Chondrocyte (in vitro differentiated cells): Measurements from ENCODE around the gene ADSS1. TPM values are rescaled to one million over a fixed set of nuclear protein-coding genes. Genes with fewer than 3 reads are reported as not detected.

ENCODE experiments used
- DNase-seq: peaks from one replicate; pipeline ENCODE4 v3.0.0; 2021; ENCODE audit warnings: mixed read lengths, low spot score
- H3K27ac Mint-ChIP-seq: one replicate; pipeline ENCODE4 v1.8.0; 2021; ENCODE audit warnings: mild to moderate bottlenecking, moderate library complexity, mixed read lengths; ENCODE audit not compliant: unreplicated experiment
- H3K27me3 Mint-ChIP-seq: 2 replicates; pipeline ENCODE4 v1.8.0; 2021; ENCODE audit warnings: low read depth, mixed read lengths
- H3K36me3 Mint-ChIP-seq: 2 replicates; pipeline ENCODE4 v1.8.0; 2021; ENCODE audit warnings: low read depth, mixed read lengths
- H3K4me1 Mint-ChIP-seq: 2 replicates; pipeline ENCODE4 v1.8.0; 2021; ENCODE audit warnings: low read depth, mild to moderate bottlenecking, mixed read lengths
- H3K4me3 Mint-ChIP-seq: one replicate; pipeline ENCODE4 v1.8.0; 2021; ENCODE audit warnings: mild to moderate bottlenecking, moderate library complexity, mixed read lengths; ENCODE audit not compliant: unreplicated experiment
- H3K9me3 Mint-ChIP-seq: 2 replicates; pipeline ENCODE4 v1.8.0; 2021; ENCODE audit warnings: low read depth, mixed read lengths
- CTCF ChIP-seq: fragments of 200-600 bp; sonication (generic); IDR thresholded peaks from 2 replicates; pipeline ENCODE4 v1.5.0; 2021; ENCODE audit warnings: antibody characterized with exemption, mild to moderate bottlenecking, moderate library complexity
- total RNA-seq: library from RNA; stranded (reverse); gene quantifications from 3 replicates; pipeline ENCODE4 v1.2.1, GENCODE V29; 2021

Gene ADSS1
- total RNA-seq, 1 donor from 2014 or later = 7.1 TPM

GRCh38 chr14:104783484-104784217, 59.6 kb downstream of the ADSS1 start:
- Mint-ChIP-seq H3K9me3 (no peaks in the 10 kb centered on the region), H3K27ac (no peak overlapping the region), H3K4me3 (no peak overlapping the region), H3K4me1 (no peaks in the 10 kb centered on the region), H3K27me3 (no peaks in the 10 kb centered on the region), H3K36me3 (no peaks in the 10 kb centered on the region)
- TF ChIP-seq CTCF = no peak
- no peak for DNase-seq

GRCh38 chr14:104784218-104784568, 60.2 kb downstream of the ADSS1 start:
- Mint-ChIP-seq H3K27me3 (no peaks in the 10 kb centered on the region), H3K4me1 (no peaks in the 10 kb centered on the region), H3K9me3 (no peaks in the 10 kb centered on the region), H3K27ac (no peak overlapping the region), H3K36me3 (no peaks in the 10 kb centered on the region), H3K4me3 (no peak overlapping the region)
- no peak for DNase-seq
- no peak for TF ChIP-seq CTCF

- no peak overlapping the region for H3K27ac Mint-ChIP-seq
- no peaks in the 10 kb centered on the region for H3K9me3 Mint-ChIP-seq
- no peak overlapping the region for H3K4me3 Mint-ChIP-seq
- no peaks in the 10 kb centered on the region for H3K27me3 Mint-ChIP-seq
- DNase-seq = no peak
- TF ChIP-seq CTCF = no peak
- no peaks in the 10 kb centered on the region for H3K36me3 Mint-ChIP-seq
- H3K4me1 Mint-ChIP-seq = no peaks in the 10 kb centered on the region
These were observed 61.0 kb downstream of the ADSS1 start for GRCh38 chr14:104784846-104785707.

- no peak for DNase-seq
- no peaks in the 10 kb centered on the region for H3K36me3 Mint-ChIP-seq
- H3K4me3 Mint-ChIP-seq = no peak overlapping the region
- H3K9me3 Mint-ChIP-seq = no peaks in the 10 kb centered on the region
- H3K4me1 Mint-ChIP-seq = no peaks in the 10 kb centered on the region
- TF ChIP-seq CTCF = no peak
- H3K27me3 Mint-ChIP-seq = no peaks in the 10 kb centered on the region
- no peak overlapping the region for H3K27ac Mint-ChIP-seq
These were observed 61.7 kb downstream of the ADSS1 start for GRCh38 chr14:104785708-104786080.

GRCh38 chr14:104786091-104786586, 62.1 kb downstream of the ADSS1 start:
- DNase-seq = no peak
- Mint-ChIP-seq H3K4me3 (no peak overlapping the region), H3K36me3 (no peaks in the 10 kb centered on the region), H3K9me3 (no peaks in the 10 kb centered on the region), H3K27ac (no peak overlapping the region), H3K27me3 (no peaks in the 10 kb centered on the region), H3K4me1 (no peaks in the 10 kb centered on the region)
- no peak for TF ChIP-seq CTCF
